Peyer's patch (tissue), 4 donors: ENCODE measurements around the gene KIAA0930. TPM values are rescaled to one million over a fixed set of nuclear protein-coding genes. Genes with fewer than 3 reads are reported as not detected.

Experiments
- DNase-seq, 3 donors: peaks; one replicate each; pipeline ENCODE4 v3.0.0-alpha.2; 2017 to 2019
- H3K27ac ChIP-seq, 4 donors: fragments of 200-600 bp; sonication (generic); one replicate each; pipeline ENCODE4 v1.5.1; 2016 to 2019
- H3K27me3 ChIP-seq, 2 donors: fragments of 200-600 bp; sonication (generic); one replicate each; pipeline ENCODE4 v1.5.1; 2019
- H3K36me3 ChIP-seq, 3 donors: fragments of 200-600 bp; sonication (generic); one replicate each; pipeline ENCODE4 v1.5.1; 2016 to 2019
- H3K4me1 ChIP-seq, 4 donors: fragments of 200-600 bp; sonication (generic); one replicate each; pipeline ENCODE4 v1.5.1; 2016 to 2019
- H3K4me3 ChIP-seq, 4 donors: fragments of 200-600 bp; sonication (generic); 1 replicate in 3 of 4; 2 replicates in 1 of 4; pipeline ENCODE4 v1.5.1; 2016 to 2019; ENCODE audit warnings: mild to moderate bottlenecking in 1 of 4
- H3K9me3 ChIP-seq, 4 donors: fragments of 200-600 bp; sonication (generic); one replicate each; pipeline ENCODE4 v1.5.1; 2016 to 2019; ENCODE audit warnings: mild to moderate bottlenecking in 1 of 4
- CTCF ChIP-seq, 6 experiments: fragments of 450-650 bp in 4 of 6; fragments of 200-600 bp in 2 of 6; sonication (generic) in 1 of 6; IDR thresholded peaks; one replicate each; pipeline ENCODE4 v1.5.1; 2017 to 2019; ENCODE audit warnings: antibody characterized with exemption in 6 of 6, mild to moderate bottlenecking in 3 of 6, moderate library complexity in 1 of 6
- POLR2A ChIP-seq, 2 donors: fragments of 450-650 bp; IDR thresholded peaks; one replicate each; pipeline ENCODE4 v1.5.1; 2017; ENCODE audit warnings: antibody characterized with exemption in 2 of 2, mild to moderate bottlenecking in 2 of 2, moderate library complexity in 2 of 2
- total RNA-seq, 4 donors: library from RNA; depleted of rRNA; stranded (reverse); fragments of >200 nt; gene quantifications; one replicate each; pipeline ENCODE4 v1.1.0, GENCODE V29; 2016

Gene KIAA0930
- total RNA-seq, 4 donors from 2014 or later: 21.2 to 41.3 (median 27.8) TPM

GRCh38 chr22:45271667-45272201, 31.0 kb upstream of the KIAA0930 start:
- H3K9me3 ChIP-seq: no peaks in the 10 kb centered on the region
- no peak for TF ChIP-seq CTCF (IDR thresholded peaks at IDR 0.05)
- TF ChIP-seq POLR2A (IDR thresholded peaks at IDR 0.05): no peak
- peak overlapping the region; percentile 17 to 92 (median 76) for H3K27ac ChIP-seq
- peaks cover 4 to 39% (median 7%) of the 10 kb centered on the region in 4 donors for H3K4me1 ChIP-seq
- no peaks in the 10 kb centered on the region for H3K36me3 ChIP-seq
- no peak overlapping the region for H3K4me3 ChIP-seq
- no peaks in the 10 kb centered on the region for H3K27me3 ChIP-seq
- peak in 2 of 3 donors; percentile 51 to 67 for DNase-seq

GRCh38 chr22:45270095-45271020, 29.7 kb upstream of the KIAA0930 start:
- H3K36me3 ChIP-seq: no peaks in the 10 kb centered on the region
- no peak overlapping the region for H3K4me3 ChIP-seq
- no peaks in the 10 kb centered on the region for H3K9me3 ChIP-seq
- H3K27me3 ChIP-seq: no peaks in the 10 kb centered on the region
- H3K27ac ChIP-seq: peak overlapping the region in 2 of 4 donors; percentile 21 to 24
- TF ChIP-seq CTCF (IDR thresholded peaks at IDR 0.05) (no peak), POLR2A (IDR thresholded peaks at IDR 0.05) (no peak)
- DNase-seq: no peak
- peaks cover 4 to 39% (median 7%) of the 10 kb centered on the region in 4 donors for H3K4me1 ChIP-seq

- TF ChIP-seq CTCF (IDR thresholded peaks at IDR 0.05): peak; percentile 94 to 98 (median 96)
- TF ChIP-seq POLR2A (IDR thresholded peaks at IDR 0.05): peak in 1 of 2 donors; percentile 30
- H3K4me1 ChIP-seq: peaks cover 5 to 38% (median 7%) of the 10 kb centered on the region in 4 donors
- no peaks in the 10 kb centered on the region for H3K27me3 ChIP-seq
- H3K36me3 ChIP-seq: no peaks in the 10 kb centered on the region
- H3K9me3 ChIP-seq: no peaks in the 10 kb centered on the region
- H3K27ac ChIP-seq: peak overlapping the region in 3 of 4 donors; percentile 31 to 75 (median 60)
- H3K4me3 ChIP-seq: peak overlapping the region; percentile 41 to 70 (median 58)
- peak; percentile 84 to 94 (median 93) for DNase-seq
These were observed 28.5 kb upstream of the KIAA0930 start for GRCh38 chr22:45268958-45269844.

GRCh38 chr22:45268167-45268957, 27.7 kb upstream of the KIAA0930 start:
- no peaks in the 10 kb centered on the region for H3K9me3 ChIP-seq
- no peaks in the 10 kb centered on the region for H3K36me3 ChIP-seq
- peaks cover 5 to 38% (median 15%) of the 10 kb centered on the region in 4 donors for H3K4me1 ChIP-seq
- H3K27ac ChIP-seq: peak overlapping the region in 3 of 4 donors; percentile 2 to 42 (median 9)
- H3K27me3 ChIP-seq: no peaks in the 10 kb centered on the region
- TF ChIP-seq CTCF (IDR thresholded peaks at IDR 0.05) (no peak), POLR2A (IDR thresholded peaks at IDR 0.05) (no peak)
- H3K4me3 ChIP-seq: peak overlapping the region; percentile 41 to 70 (median 58)
- peak in 2 of 3 donors; percentile 59 to 62 for DNase-seq
